ENCODE data around the gene NEUROG3. TPM values are rescaled to one million over a fixed set of nuclear protein-coding genes. Genes with fewer than 3 reads are reported as not detected.

Gene NEUROG3
- total RNA-seq, 1 experiment from 2014 or later, result 2.4 TPM

GRCh38 chr10:69567920-69568319, 5.3 kb downstream of the NEUROG3 start (continued):
- TF ChIP-seq FOXP1 (CRISPR knock-in tag; IDR thresholded peaks at IDR 0.05; ENCODE audit: borderline replicate concordance), result peak; percentile 91
- peak; percentile 75; the same call in 1 of the 2 replicates for TF ChIP-seq ZNF121 (CRISPR knock-in tag; IDR thresholded peaks at IDR 0.05)
- TF ChIP-seq, protein P1, sequence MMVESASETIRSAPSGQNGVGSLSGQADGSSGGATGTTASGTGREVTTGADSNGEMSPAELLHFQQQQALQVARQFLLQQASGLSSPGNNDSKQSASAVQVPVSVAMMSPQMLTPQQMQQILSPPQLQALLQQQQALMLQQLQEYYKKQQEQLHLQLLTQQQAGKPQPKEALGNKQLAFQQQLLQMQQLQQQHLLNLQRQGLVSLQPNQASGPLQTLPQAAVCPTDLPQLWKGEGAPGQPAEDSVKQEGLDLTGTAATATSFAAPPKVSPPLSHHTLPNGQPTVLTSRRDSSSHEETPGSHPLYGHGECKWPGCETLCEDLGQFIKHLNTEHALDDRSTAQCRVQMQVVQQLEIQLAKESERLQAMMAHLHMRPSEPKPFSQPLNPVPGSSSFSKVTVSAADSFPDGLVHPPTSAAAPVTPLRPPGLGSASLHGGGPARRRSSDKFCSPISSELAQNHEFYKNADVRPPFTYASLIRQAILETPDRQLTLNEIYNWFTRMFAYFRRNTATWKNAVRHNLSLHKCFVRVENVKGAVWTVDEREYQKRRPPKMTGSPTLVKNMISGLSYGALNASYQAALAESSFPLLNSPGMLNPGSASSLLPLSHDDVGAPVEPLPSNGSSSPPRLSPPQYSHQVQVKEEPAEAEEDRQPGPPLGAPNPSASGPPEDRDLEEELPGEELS (CRISPR knock-in tag; IDR thresholded peaks at IDR 0.05), result peak; percentile 89
- TF ChIP-seq TP53 (CRISPR knock-in tag; IDR thresholded peaks at IDR 0.05), result peak; percentile 86
- TF ChIP-seq ETV6 (CRISPR knock-in tag; IDR thresholded peaks at IDR 0.05), result no peak
- TF ChIP-seq GABPB1 (CRISPR knock-in tag; IDR thresholded peaks at IDR 0.05), result no peak
- no peak for TF ChIP-seq CREM (CRISPR knock-in tag; IDR thresholded peaks at IDR 0.05)
- TF ChIP-seq, protein P2, sequence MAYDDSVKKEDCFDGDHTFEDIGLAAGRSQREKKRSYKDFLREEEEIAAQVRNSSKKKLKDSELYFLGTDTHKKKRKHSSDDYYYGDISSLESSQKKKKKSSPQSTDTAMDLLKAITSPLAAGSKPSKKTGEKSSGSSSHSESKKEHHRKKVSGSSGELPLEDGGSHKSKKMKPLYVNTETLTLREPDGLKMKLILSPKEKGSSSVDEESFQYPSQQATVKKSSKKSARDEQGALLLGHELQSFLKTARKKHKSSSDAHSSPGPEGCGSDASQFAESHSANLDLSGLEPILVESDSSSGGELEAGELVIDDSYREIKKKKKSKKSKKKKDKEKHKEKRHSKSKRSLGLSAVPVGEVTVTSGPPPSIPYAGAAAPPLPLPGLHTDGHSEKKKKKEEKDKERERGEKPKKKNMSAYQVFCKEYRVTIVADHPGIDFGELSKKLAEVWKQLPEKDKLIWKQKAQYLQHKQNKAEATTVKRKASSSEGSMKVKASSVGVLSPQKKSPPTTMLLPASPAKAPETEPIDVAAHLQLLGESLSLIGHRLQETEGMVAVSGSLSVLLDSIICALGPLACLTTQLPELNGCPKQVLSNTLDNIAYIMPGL (CRISPR knock-in tag; IDR thresholded peaks at IDR 0.05), result no peak
- no peak for TF ChIP-seq ERG (CRISPR knock-in tag; IDR thresholded peaks at IDR 0.05)
- no peak for TF ChIP-seq CTCF (IDR thresholded peaks at IDR 0.05)
- no peak for TF ChIP-seq ZNF532 (CRISPR knock-in tag; IDR thresholded peaks at IDR 0.05; ENCODE audit: borderline replicate concordance)
- 0 out of 2 replicates have a peak, but pooled peaks have one; percentile 65 for TF ChIP-seq MYBL2 (CRISPR knock-in tag; IDR thresholded peaks at IDR 0.05)
- 0 out of 2 replicates have a peak, but pooled peaks have one; percentile 40 for TF ChIP-seq ZNF219 (CRISPR knock-in tag; IDR thresholded peaks at IDR 0.05; ENCODE audit: borderline replicate concordance)
- TF ChIP-seq ATF6 (CRISPR knock-in tag; IDR thresholded peaks at IDR 0.05), result no peak
- no peak for TF ChIP-seq ATF2 (CRISPR knock-in tag; IDR thresholded peaks at IDR 0.05; ENCODE audit: borderline replicate concordance, low read depth)
- TF ChIP-seq IRF2 (CRISPR knock-in tag; IDR thresholded peaks at IDR 0.05; ENCODE audit: borderline replicate concordance, low read depth), result peak; percentile 77; the same call in 1 of the 2 replicates
- no peak for TF ChIP-seq RORB (CRISPR knock-in tag; IDR thresholded peaks at IDR 0.05)
- TF ChIP-seq USF1 (CRISPR knock-in tag; IDR thresholded peaks at IDR 0.05), result peak; percentile 60; the same call in 1 of the 2 replicates
- TF ChIP-seq E2F4 (CRISPR knock-in tag; IDR thresholded peaks at IDR 0.05; ENCODE audit: borderline replicate concordance, low read depth), result peak; percentile 69; the same call in 1 of the 2 replicates
